RPMI7951 (cell line): ENCODE results near the gene TCTN1. TPM values are rescaled to one million over a fixed set of nuclear protein-coding genes. Genes with fewer than 3 reads are reported as not detected.
A peak's percentile ranks its signal among the peaks of the same experiment; 100 is the strongest.
"Not testable (repeated sequence)": the region's sequence is repeated elsewhere in the genome, so short reads cannot be mapped to it uniquely, and the experiment has no call there.

ENCODE experiments used
- DNase-seq: peaks from one replicate; pipeline ENCODE4 v3.0.0-alpha.2; 2012; ENCODE audit warnings: low read depth
- total RNA-seq: library from RNA; depleted of rRNA; stranded (reverse); fragments of >200 nt; shearing (Covaris generic); gene quantifications from 2 replicates; pipeline ENCODE4 v1.2.3, GENCODE V29; 2014

Gene TCTN1
- total RNA-seq, 1 experiment from 2014 or later = 24.6 TPM

DNA sequence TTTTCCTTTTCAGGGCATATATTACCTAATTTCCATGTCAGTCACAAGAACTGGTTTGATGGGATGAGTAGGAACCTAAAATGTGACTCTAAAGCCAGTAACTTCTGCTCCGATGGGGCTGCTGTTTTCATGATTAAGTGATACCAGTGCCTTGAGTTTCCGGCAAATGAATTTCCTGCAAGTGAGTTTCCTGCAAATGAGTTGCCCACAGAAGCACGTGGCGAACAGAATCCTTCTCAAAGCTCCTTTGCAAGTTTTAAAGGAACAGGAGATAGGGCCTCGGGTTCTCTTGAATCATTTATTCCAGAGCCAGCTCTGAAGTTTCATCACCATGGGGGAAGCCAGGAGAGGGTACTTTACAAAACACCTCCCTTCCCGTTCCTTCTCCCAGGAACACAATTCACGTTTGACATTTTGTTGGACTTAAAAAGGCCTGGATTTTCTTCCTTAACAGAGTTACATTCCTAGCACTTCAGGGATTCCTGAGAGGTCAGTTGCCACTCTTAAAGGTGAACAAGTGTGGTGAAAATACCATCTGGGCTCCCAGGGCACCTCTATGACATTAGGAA lies 28.6 kb upstream of the TCTN1 start:
- peak; percentile 26 for DNase-seq

DNA sequence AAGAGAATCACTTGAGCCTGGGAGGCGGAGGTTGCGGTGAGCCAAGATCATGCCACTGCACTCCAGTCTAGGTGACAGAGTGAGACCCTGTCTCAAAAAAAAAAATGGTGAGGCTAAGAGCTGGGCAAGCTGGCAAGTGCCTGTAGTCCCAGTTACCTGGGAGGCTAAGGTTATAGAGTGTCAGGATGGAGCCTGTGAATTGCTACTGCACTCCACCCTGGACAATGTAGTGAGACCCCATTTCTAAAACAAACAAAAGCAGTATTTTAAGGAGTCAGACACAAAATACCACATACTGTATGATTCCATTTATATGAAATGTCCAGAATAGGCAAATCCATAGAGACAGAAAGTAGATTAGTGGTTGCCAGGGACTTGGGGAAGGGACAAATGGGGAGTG lies 26.8 kb upstream of the TCTN1 start:
- not testable (repeated sequence) for DNase-seq

DNA sequence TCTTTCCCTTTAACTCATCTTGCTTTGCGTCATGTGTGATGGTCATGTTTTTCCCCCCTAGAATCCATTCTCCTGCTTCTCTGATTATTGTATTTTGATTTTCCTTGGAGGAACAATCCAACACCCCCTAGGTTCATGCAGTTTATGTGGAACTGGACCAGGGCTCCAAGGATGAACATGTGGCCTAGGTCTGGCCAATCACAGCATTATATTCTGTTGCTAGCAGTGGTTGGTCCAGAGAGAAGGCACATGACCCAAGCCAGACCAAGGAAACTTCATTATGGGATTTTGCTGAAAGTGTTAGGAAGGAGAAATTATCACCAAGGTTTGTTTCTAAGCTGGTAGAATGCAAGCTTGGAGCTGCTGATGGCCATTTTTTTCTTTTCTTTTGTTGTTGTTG lies 23.9 kb upstream of the TCTN1 start:
- DNase-seq = no peak

DNA sequence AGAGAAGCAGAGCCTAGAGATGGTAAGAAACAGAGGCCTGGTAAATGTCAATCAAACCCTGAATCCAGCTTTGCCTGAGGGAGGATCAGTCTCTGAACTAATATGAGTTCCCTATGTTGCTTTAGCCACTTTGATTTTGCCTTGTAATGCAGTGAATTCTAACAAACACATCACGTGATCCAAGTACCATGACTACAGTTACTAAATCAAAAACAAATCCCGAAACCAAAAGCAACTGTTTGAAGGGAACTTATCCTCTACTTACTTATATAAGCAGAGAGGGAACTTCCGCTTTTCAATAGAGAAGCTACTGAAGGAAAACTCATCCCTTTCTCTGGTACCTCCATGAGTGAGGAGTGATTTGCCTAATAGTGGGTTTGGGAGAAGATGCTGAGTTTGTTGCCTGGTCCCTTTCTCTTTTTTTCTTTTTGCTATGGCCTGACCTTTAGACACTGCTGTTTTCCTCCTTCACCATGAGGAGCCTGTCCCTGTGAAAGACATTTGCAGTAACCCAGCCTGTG lies 23.1 kb upstream of the TCTN1 start:
- DNase-seq = peak; percentile 69

DNA sequence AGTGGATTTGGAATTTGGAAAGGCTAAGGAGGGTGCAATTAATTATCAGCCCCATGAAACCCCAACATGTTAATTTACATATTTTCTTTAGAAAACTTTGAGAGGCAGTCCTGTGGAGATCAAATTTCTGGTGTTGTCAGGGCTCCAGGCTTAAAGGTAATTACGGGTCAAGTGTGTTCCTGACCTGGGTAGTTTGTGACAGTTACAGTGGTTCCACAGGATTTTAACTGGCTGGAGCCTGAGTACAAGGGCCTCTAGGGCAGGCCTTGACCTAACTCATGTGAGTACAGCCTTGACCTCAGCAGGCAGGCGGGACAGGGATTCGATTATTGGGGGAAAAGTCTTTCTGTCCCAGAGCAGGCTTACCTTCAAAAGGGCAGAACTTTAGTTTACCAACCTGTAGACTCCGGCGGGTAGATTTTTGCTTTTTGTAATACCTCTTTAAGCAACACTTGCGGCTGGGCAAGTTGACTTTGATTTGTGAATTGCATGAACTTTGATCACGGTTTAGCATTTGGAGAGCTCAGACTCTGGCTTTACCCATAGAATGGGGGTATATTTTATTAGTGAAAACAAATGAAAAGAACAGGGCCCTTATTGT lies 22.4 kb upstream of the TCTN1 start:
- DNase-seq = no peak

DNA sequence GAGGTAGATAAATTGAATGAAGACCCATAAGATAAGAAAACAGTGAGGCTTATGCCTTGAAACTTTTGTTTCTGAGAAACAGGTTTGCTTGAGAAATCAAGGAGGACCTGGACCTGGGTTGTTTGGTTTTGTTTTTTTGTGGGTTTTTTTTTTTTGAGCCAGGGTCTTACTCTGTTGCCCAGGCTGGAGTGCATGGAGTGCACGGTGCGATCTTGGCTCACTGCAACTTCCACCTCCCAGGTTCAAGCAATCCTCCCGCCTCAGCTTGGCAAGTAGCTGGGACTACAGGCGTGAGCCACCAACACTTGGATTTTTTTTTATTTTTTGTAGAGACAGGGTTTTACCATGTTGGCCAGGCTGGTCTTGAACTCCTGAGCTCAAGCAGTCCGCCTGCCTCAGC lies 21.9 kb upstream of the TCTN1 start:
- no peak for DNase-seq

DNA sequence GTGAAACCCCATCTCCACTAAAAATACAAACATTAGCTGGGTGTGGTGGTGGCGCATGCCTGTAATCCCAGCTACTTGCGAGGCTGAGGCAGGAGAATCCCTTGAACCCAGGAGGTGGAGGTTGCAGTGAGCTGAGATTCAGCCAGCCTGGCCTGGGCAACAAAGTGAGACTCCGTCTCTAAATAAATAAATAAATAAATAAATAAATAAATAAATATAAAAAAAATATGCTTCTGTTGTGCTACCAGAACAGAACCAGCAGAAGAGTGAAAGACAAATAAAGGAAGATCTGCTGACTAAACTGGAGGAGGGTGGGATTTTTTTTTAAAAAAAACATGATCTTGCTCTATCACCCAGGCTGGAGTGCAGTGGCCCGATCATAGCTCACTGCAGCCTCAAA lies 21.0 kb upstream of the TCTN1 start:
- DNase-seq = not testable (repeated sequence)

DNA sequence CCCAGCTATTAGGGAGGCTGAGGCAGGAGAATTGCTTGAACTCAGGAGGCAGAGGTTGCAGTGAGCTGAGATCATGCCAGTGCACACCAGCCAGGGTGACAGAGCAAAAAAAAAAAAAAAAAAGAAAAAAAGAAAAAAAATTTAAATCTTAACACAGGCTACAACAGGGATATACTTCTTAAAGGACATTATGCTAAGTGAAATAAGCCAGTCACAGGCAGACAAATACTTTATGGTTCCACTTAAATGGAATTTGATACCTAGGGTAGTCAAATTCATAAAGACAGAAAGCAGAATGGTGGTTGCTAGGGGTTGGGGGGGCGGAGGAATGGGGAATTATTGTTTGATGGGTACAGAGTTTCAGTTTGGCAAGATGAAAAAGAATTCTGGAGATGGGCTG lies 16.0 kb upstream of the TCTN1 start:
- no peak for DNase-seq

DNA sequence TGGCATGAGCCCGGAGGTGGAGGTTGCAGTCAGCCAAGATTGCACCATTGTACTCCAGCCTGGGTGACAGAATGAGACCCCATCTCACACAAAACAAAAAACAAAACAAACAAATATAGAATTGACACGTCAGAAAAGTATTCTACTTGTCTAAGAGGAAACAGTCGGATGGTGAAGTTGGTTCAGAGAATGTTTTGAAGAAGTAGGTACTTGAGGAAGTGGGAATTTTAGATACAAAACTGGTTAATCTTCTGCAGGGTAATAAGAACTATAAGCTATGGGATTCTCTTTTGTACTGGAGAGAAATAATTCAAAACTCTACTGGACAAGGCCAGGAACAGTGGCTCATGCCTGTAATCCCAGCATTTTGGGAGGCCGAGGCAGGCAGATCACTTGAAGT lies 14.6 kb upstream of the TCTN1 start:
- DNase-seq = no peak

DNA sequence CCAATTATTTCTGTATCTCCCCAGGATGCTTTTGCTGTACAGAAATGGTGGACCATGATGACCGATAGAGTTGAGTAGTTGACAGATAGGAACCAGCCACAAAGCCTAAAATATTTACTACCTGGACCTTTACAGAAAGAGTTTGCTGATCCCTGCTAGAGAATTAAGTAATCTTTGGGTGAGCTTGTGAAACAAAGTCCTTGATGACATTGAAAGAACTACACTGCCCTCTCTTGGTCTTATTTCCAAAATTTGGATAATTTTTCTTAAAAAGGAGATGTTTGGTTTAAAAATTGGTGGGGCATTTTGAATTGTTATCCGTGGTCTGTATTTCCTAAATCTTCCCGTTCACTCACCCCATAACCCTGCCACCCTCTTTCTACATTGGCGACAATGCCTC lies 13.7 kb upstream of the TCTN1 start:
- DNase-seq = peak; percentile 52

DNA sequence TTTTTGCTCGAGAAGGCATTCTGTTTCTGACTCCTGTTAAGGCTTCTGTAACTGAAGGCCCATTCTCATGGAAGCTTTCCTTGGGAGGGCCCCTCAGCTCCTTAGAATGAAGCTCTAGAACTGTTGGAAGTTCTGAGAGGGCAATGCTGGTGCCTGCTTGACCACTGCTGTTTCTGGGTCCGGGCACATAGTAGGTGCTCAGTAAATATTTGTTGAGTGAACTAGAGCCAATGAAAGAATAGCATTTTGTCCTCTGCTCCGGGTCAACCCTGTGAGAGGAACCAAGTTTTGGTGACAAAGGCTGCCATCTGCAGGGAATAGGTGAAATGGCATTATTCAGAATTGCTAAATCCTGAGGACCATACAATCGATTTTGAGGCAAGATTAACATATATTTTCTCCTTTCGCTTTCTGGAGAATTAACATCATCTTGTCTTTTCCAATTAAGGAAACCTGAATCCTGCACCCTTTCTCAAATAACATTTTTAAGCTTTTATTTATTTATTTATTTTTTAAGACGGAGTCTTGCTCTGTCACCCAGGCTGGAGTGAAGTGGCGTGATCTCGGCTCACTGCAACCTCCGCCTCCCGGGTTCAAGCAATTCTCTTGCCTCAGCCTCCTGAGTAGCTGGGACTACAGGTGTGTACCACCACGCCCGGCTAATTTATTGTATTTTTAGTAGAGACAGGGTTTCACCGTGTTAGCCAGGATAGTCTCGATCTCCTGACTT lies 11.7 kb upstream of the TCTN1 start:
- peak; percentile 53 for DNase-seq

DNA sequence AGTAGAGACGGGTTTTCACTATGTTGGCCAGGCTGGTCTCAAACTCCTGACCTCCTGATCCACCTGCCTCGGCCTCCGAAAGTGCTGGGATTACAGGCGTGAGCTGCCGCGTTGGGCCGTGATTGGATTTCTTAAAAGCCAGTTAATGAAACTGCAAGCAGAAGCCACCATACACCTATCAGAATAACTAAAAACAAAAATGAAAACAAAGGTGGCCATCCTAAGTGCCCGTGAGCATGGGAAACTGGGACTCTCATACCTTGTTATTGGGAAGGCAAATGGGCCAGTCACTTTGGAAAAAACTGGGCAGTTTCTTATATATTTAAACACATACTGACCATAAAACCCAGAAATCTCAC lies 7.7 kb upstream of the TCTN1 start:
- DNase-seq = no peak

DNA sequence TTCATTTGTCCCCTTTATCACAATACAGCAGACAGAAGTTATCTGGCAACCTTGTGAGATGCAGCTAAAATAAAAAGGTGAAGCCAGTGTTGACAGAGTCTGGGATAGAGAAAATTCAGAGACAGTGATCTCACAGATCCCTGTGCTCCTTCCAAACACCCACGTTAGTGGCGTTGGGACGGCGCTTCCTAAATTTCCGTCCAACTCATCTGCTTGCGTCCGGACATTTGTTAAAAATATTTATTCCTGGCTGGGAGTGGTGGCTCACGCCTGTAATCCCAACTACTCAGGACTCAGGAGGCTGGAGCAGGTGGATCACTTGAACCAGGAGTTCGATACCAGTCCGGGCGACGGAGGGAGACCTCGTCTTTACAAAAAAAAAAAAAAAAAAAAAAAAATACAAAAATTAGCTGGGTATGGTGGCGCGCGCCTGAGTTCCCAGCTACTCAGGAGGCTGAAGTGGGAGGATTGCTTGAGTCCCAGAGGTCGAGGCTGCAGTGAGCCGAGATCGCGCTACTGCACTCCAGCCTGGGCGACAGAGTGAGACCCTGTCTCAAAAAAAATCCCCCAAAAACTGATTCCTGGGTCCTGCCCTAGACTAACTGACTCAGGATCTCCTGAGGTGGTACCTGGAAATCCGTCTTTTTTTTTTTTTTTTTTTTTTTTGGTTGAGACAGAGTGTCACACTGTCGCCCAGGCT lies 708 bp upstream of the TCTN1 start:
- DNase-seq = no peak

DNA sequence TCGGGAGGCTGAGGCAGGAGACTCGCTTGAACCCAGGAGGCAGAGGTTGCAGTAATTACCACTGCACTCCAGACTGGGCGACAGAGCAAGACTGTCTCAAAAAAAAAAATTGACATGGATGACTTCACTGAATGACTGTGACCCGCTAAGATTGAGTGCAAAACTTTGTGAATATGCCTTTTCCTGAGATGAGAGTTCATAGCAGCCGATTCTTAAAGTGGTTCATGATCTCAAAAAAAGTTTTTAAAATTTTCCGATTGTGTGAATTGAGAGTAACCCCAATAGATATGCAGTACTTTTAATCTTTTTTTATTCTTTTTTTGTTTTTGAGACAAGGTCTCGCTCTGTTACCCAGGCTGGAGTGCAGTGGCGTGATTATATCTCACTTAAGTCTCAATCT lies 1.2 kb downstream of the TCTN1 start:
- DNase-seq = no peak

DNA sequence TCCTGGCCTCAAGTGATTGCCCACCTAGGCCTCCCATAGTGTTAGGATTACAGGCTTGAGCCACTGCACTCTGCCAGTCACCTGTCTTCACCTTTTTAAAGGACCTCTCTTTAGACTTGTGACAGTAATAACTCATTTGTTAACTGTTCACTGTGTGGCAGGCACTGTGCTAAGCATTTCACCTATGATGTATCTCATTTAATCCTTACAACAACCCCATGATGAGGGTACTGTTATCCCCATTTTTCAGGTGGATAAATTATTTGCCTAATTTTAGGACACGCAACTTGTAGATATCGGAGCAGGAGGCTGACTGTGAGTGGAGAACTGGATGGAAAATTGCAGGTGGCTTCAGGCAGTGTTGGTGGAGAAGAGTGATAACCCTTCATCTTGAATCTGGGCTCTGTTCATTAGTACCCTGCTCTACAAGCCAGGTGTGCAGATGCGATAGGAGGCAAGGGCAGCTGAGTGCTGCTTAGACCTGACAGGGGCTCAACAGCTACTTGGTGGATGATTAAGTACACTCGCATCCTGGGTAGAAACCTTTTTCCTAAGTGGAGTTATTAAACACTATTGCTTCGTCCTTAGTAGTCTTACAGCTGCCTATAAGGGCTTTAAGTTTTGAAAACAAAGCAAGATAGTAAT lies 2.7 kb downstream of the TCTN1 start:
- no peak for DNase-seq

DNA sequence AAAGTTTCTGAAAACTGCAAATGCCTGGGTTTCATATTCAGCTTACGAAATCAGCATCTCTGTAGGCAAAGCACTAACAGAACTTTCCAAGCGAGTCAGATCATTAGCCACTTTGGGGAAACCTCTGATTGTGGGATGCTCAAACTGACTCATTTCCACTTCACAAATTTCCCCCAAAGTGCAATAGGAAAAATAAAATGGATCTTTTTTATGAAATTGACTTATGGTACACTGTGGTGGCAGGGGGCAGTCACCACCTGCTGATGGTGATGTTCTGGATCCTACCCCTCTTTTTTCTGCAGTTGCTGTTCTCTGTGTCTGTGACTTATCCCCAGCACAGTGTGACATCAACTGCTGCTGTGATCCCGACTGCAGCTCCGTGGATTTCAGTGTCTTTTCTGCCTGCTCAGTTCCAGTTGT lies 5.6 kb downstream of the TCTN1 start:
- no peak for DNase-seq

DNA sequence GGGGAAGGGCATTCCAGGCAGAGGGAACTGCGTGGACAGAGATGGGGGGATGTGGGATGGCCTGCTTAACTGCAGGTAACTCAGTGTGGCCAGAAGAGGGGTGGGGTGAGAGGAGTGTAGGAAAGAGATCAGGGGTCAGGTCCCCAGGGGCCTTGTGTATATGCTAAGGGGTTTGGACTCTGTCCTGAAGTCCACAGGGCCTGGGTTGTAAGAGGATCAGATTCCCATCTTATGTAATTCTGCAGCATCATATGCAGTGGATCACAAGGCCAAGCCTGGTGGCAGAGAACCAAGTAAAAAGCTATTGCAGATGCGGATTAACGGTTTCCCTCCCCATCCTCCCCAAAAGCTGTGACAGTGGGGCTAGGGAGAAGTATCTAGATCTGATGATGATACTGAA lies 8.7 kb downstream of the TCTN1 start:
- DNase-seq = no peak

DNA sequence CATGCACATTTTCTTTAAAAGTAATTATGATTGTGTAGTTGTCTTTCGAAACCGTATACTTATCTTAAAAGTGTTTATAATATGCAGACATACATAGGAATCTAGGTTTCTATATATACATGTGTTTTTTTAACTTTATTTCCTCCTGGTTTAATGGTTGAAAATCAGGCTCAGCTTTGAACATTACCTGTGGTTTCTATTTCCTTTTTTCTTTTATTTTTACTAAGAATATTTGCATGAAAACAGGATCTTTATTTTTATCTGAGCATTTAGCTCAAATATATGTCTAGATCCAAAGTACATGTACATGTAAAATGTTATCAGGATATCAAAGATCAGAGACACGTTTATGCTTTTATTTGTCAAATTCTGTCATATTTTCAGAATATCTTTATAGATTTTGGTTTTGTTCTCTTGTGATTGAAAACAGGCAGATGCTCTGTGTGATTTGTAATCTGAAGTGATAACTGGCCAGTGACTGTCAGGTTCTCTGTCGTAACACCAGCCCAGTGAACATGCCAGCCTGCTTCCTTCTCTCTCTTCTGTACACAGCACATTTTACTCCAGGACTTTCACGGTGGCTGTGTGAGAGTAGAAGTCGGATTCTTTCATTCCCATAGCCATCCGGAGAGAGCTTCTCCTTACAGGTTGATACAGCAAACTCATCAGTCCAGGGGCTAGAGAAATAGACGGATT lies 13.7 kb downstream of the TCTN1 start:
- no peak for DNase-seq

DNA sequence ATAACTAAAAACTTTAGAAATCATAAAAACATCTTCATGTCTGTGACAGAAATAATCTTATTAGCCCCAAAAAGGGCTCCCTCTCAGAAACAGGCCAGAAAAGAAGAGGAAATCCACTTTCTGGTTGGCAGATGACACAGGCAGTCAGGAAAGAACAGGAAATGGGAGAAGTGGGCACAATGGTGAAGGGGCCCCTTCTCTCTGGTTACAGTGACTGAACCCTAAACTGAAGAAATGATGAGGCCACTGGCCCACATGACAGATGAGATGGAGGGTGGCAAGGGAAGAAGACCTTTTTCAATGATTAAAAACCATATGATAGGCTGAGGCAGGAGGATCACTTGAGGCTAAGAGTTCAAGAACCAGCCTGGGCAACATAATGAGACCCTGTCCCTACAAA lies 21.1 kb downstream of the TCTN1 start:
- DNase-seq = no peak

DNA sequence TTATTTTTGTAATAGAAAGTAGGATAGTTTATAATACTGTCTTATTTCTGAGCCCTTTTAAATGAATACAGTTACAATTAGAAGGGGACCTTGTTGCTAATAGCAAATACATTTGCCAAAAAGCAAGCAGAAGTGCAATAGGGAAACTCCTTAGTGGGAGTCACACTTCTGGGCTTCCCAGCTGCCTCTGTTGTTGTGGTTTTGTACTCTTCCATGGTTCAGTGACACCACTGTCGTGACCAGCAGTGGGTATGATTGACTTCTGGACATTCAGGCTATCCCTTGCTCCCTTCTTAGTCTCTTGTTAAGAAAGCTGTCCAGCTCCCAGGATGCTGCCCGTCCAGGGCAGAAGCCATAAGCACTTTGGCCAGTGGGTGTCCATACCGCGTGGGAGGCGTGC lies 22.6 kb downstream of the TCTN1 start:
- DNase-seq = no peak

DNA sequence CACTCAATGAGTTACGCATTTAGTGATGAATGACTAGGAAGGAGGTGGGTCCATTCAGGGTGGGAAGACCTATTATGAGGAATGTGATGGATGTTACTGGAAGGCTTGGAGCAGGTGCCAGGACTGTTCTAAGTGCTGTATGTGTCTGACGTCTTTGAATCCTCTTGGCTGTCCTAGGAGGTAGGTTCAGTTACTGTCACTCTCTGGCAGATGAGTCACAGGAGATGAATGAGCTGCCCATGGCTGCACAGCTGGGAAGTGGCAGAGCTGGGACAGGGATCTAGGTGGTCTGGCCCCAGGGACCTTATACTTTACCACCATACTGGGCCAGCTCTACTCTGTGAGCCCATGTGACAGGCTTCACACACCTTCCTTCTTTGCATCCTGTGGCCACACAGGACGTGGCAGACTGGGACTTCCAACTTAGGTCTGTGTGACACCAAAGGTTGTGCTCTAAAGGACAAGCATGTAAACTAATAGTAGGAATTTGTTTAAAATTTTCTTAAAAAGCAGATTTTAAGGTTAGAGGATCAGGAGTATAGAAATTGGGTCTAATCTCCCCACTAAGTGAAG lies 24.0 kb downstream of the TCTN1 start:
- peak; percentile 59 for DNase-seq
